ENCODE results near the gene ZKSCAN4. TPM values are rescaled to one million over a fixed set of nuclear protein-coding genes. Genes with fewer than 3 reads are reported as not detected.

Gene ZKSCAN4
- total and polyA plus RNA-seq, 2 of the 8 experiments (the other 6 are each of a cell fraction or from before 2014, with no cell fraction given) = 2.2 to 6.6 TPM

- no peaks in the 10 kb centered on the region for H3K9me3 ChIP-seq (ENCODE audit: insufficient read depth in 2 of 2, low read depth in 1 of 2, low read length in 1 of 2)
- H3K14ac ChIP-seq (ENCODE audit: insufficient read length) = no peak within 1 kb of the TSS
- H2BK15ac ChIP-seq (ENCODE audit: low read length) = no peak within 1 kb of the TSS
- H2AK5ac ChIP-seq (ENCODE audit: low read depth, low read length) = no peak within 1 kb of the TSS
- H3K9ac ChIP-seq (replicated peaks in 1 of 4; ENCODE audit: extremely low read depth in 1 of 4, low read depth in 3 of 4, low read length in 3 of 4) = peak within 1 kb of the TSS; percentile 44 to 74 (median 69)
- peak; percentile 66 to 82 for DNase-seq (ENCODE audit: low read depth in 1 of 2, low spot score in 2 of 2)
- FAIRE-seq = no peak
- peak within 1 kb of the TSS; percentile 70 to 99 (median 98) for H3K4me3 ChIP-seq (ENCODE audit: extremely low read depth in 1 of 4, insufficient read depth in 2 of 4, low read depth in 3 of 4, low read length in 4 of 4)
- H3K79me1 ChIP-seq (ENCODE audit: low read depth, low read length) = no peaks in the 10 kb centered on the region
- no peak within 1 kb of the TSS for H4K91ac ChIP-seq (replicated peaks; ENCODE audit: insufficient read length, low read length)
- WGBS, 2 experiments (ENCODE audit: extremely low coverage in 1 of 2, insufficient coverage in 1 of 2, insufficient read length in 1 of 2, insufficient replicate concordance in 2 of 2, low coverage in 1 of 2, low lambda C conversion rate in 2 of 2, missing lambda C conversion rate in 1 of 2) = 2% methylated on average over 38 of the region's 45 CpGs; no CpG with 5 or more reads in 1 of the 2 experiments
- peaks cover 9 to 28% (median 24%) of the 10 kb centered on the region in 4 experiments for H3K36me3 ChIP-seq (ENCODE audit: control insufficient read depth in 2 of 4, insufficient read depth in 4 of 4, low read length in 3 of 4)
- no peak within 1 kb of the TSS for H2BK12ac ChIP-seq (ENCODE audit: low read depth, low read length)
- peak within 1 kb of the TSS; percentile 11; the same call in 1 of the 2 replicates for H2BK5ac ChIP-seq (ENCODE audit: low read depth, low read length)
- H3K4ac ChIP-seq (replicated peaks; ENCODE audit: insufficient read length, low read depth, low read length) = no peak within 1 kb of the TSS
- no peak within 1 kb of the TSS for H2BK120ac ChIP-seq (replicated peaks; ENCODE audit: low read depth, low read length)
- H4K5ac ChIP-seq (ENCODE audit: insufficient read length, low read depth, low read length) = no peak within 1 kb of the TSS
- peaks cover 0 to 20% of the 10 kb centered on the region in 2 experiments; a peak in 2 of 4 replicates for H3K79me2 ChIP-seq (ENCODE audit: control insufficient read depth in 1 of 2, insufficient read depth in 2 of 2, low read length in 2 of 2)
- H2AFZ ChIP-seq (ENCODE audit: low read length) = peak within 1 kb of the TSS; percentile 99
- H3K4me1 ChIP-seq (replicated peaks in 1 of 4; ENCODE audit: control insufficient read depth in 3 of 4, insufficient read depth in 4 of 4, low read length in 3 of 4) = no peaks in the 10 kb centered on the region
- H3K27me3 ChIP-seq (replicated peaks in 1 of 4; ENCODE audit: control insufficient read depth in 3 of 4, extremely low read depth in 1 of 4, insufficient read depth in 3 of 4, low read length in 3 of 4) = peaks cover 6 to 28% (median 16%) of the 10 kb centered on the region in 4 experiments; a peak in 6 of 7 replicates
- H2BK20ac ChIP-seq (ENCODE audit: low read length) = no peak within 1 kb of the TSS
- peak within 1 kb of the TSS; percentile 75 for H3K18ac ChIP-seq (ENCODE audit: extremely low read depth, low read length)
- peaks cover 4% of the 10 kb centered on the region; the same call in 1 of the 2 replicates for H3K23me2 ChIP-seq (ENCODE audit: low read depth, low read length)
- no peak within 1 kb of the TSS for H4K8ac ChIP-seq (ENCODE audit: extremely low read depth, insufficient read depth, low read length)
- peaks cover 0 to 3% of the 10 kb centered on the region in 2 experiments for H4K20me1 ChIP-seq (replicated peaks in 1 of 2; ENCODE audit: control insufficient read depth in 1 of 2, insufficient read depth in 2 of 2, low read length in 2 of 2)
- H3K4me2 ChIP-seq (ENCODE audit: insufficient read depth in 1 of 2, low read depth in 2 of 2, low read length in 2 of 2) = peak within 1 kb of the TSS; percentile 84 to 86
- peak within 1 kb of the TSS; percentile 45; the same call in 1 of the 2 replicates for H3K27ac ChIP-seq (ENCODE audit: low read depth, low read length)
- no peak within 1 kb of the TSS for H3K56ac ChIP-seq (replicated peaks; ENCODE audit: insufficient read length, low read depth, low read length)
- POLR2A ChIA-PET (ENCODE audit: partially characterized antibody) = interaction anchor here (0.7 to 2.4 kb wide), 3 partner anchors 84 to 157 kb away, joined by 3 to 9 read pairs (median 3); partner anchors contain the start of genes ZKSCAN8 and ZSCAN31
- no peak within 1 kb of the TSS for H3K23ac ChIP-seq (ENCODE audit: insufficient read length)
- CTCF ChIA-PET (ENCODE audit: partially characterized antibody) = interaction anchor here (1.3 kb wide), 1 partner anchor 130 kb away, joined by 3 read pairs; no protein-coding TSS in a partner anchor
- TF ChIP-seq CTCF (IDR thresholded peaks at IDR 0.05; ENCODE audit: control extremely low read depth in 1 of 3, insufficient read depth in 1 of 3, low read depth in 1 of 3, low read length in 3 of 3) = peak in 1 of 3 experiments; percentile 26; a peak in 1 of 4 replicates
- peak in 1 of 2 experiments; percentile 80; a peak in 2 of 3 replicates for TF ChIP-seq POLR2A (IDR thresholded peaks at IDR 0.05; ENCODE audit: control extremely low read depth in 1 of 2, low read depth in 2 of 2, low read length in 2 of 2)
- peak; percentile 95 for TF ChIP-seq YY1 (IDR thresholded peaks at IDR 0.05; ENCODE audit: low read depth, low read length)
- TF ChIP-seq GABPA (IDR thresholded peaks at IDR 0.05; ENCODE audit: borderline replicate concordance, insufficient read depth, low read length) = peak; percentile 97
- TF ChIP-seq BACH1 (IDR thresholded peaks at IDR 0.05; ENCODE audit: low read length) = no peak; the same call in 1 of the 2 replicates
- TF ChIP-seq RAD21 (IDR thresholded peaks at IDR 0.05 in 1 of 2, conservative IDR thresholded peaks at IDR 0.05 in 1 of 2; ENCODE audit: low read depth in 2 of 2, low read length in 2 of 2) = peak in 1 of 2 experiments; percentile 25; a peak in 2 of 4 replicates
- peak; percentile 49 for TF ChIP-seq TEAD4 (IDR thresholded peaks at IDR 0.05; ENCODE audit: low read depth, low read length)
- TF ChIP-seq CREB1 (IDR thresholded peaks at IDR 0.05) = peak; percentile 60
- peak; percentile 81 for TF ChIP-seq RBBP5 (IDR thresholded peaks at IDR 0.05; ENCODE audit: borderline replicate concordance, low read depth, low read length)
Observed at GRCh38 chr6:28225056-28225834, 26.8 kb downstream of the ZKSCAN4 start, which contains the start of gene ZSCAN9. Gene ZSCAN9, plus strand, starts transcription at chr6:28225275. Its CDS starts 1,810 bp downstream, at chr6:28227085.
